Measurements from ENCODE around the gene ST3GAL5.

DNA sequence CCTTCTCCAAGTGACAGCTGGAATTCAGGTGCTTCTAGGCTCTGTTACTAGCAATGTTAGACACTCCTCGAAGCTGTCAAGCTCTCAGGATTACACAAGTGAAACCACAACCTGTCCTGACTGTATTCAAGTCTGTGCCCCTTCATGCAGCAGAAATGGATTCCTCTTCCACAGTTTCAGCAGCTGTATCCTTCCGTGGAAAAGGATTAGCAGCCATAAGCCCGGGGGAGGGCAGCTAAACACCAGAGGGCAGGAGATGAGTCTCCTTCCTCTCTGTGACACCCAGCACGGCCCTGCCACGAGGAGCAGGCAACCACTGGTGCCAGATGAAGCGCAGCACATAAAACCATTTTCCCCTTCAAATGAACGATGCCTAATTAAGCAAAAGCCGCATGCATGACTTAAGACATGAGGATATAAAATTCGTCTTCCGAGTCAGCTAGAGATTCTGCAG lies 1.2 kb downstream of the ST3GAL5 start:
- TF ChIP-seq, protein P1, sequence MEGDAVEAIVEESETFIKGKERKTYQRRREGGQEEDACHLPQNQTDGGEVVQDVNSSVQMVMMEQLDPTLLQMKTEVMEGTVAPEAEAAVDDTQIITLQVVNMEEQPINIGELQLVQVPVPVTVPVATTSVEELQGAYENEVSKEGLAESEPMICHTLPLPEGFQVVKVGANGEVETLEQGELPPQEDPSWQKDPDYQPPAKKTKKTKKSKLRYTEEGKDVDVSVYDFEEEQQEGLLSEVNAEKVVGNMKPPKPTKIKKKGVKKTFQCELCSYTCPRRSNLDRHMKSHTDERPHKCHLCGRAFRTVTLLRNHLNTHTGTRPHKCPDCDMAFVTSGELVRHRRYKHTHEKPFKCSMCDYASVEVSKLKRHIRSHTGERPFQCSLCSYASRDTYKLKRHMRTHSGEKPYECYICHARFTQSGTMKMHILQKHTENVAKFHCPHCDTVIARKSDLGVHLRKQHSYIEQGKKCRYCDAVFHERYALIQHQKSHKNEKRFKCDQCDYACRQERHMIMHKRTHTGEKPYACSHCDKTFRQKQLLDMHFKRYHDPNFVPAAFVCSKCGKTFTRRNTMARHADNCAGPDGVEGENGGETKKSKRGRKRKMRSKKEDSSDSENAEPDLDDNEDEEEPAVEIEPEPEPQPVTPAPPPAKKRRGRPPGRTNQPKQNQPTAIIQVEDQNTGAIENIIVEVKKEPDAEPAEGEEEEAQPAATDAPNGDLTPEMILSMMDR (IDR thresholded peaks at IDR 0.05 in 4 of 5, conservative IDR thresholded peaks at IDR 0.05 in 1 of 5), result peak; percentile 9 to 61 (median 45)
- peak; percentile 38 to 61 for TF ChIP-seq POLR2A (IDR thresholded peaks at IDR 0.05)
